Retinal pigment epithelial cell (primary cell): ENCODE data around the gene VSIG10L2.

Source experiments
- DNase-seq: peaks from one replicate; pipeline ENCODE4 v3.0.0-alpha.2; 2010; ENCODE audit warnings: low read depth
- H3K4me3 ChIP-seq: 2 replicates; pipeline ENCODE4 v1.5.1; 2011; ENCODE audit warnings: mild to moderate bottlenecking, low read length, control low read depth, moderate library complexity
- CTCF ChIP-seq: conservative IDR thresholded peaks from 2 replicates; pipeline ENCODE4 v1.5.1; 2011; ENCODE audit warnings: low read depth, low read length, control low read depth, inconsistent platforms

Gene VSIG10L2

GRCh38 chr11:125943661-125944349 is 2.0 kb upstream of the VSIG10L2 start:
- no peak overlapping the region for H3K4me3 ChIP-seq
- no peak for DNase-seq
- no peak for TF ChIP-seq CTCF

- DNase-seq, result no peak
- no peak overlapping the region for H3K4me3 ChIP-seq
- no peak for TF ChIP-seq CTCF
These were observed 1.4 kb upstream of the VSIG10L2 start for GRCh38 chr11:125944350-125945010.

- no peak overlapping the region for H3K4me3 ChIP-seq
- no peak for DNase-seq
- no peak for TF ChIP-seq CTCF
These were observed 640 bp upstream of the VSIG10L2 start for GRCh38 chr11:125945011-125945796.

- DNase-seq, result no peak
- H3K4me3 ChIP-seq, result no peak overlapping the region
- no peak for TF ChIP-seq CTCF
These were observed 1.0 kb downstream of the VSIG10L2 start for GRCh38 chr11:125946712-125947418.

GRCh38 chr11:125947419-125948277 is 1.8 kb downstream of the VSIG10L2 start:
- no peak overlapping the region for H3K4me3 ChIP-seq
- no peak for DNase-seq
- no peak for TF ChIP-seq CTCF
